GM18520 (cell line): ENCODE data around the gene GABRA5.

Experiments used
- ATAC-seq: cut with Tn5 transposase; IDR thresholded peaks from one replicate; pipeline ENCODE4 v1.9.1; 2021; ENCODE audit not compliant: unreplicated experiment

GABRA5 gene

GRCh38 chr15:26921433-26921832 lies 54.6 kb downstream of the GABRA5 start:
- ATAC-seq: no peak

GRCh38 chr15:26926081-26926480 lies 59.2 kb downstream of the GABRA5 start:
- no peak for ATAC-seq

- no peak for ATAC-seq
These were observed 61.2 kb downstream of the GABRA5 start for GRCh38 chr15:26928051-26928450.

GRCh38 chr15:26929588-26929987 lies 62.7 kb downstream of the GABRA5 start:
- no peak for ATAC-seq

- no peak for ATAC-seq
These were observed 68.0 kb downstream of the GABRA5 start for GRCh38 chr15:26934848-26935247.

GRCh38 chr15:26935322-26935721 lies 68.5 kb downstream of the GABRA5 start:
- no peak for ATAC-seq

- ATAC-seq: no peak
These were observed 69.6 kb downstream of the GABRA5 start for GRCh38 chr15:26936502-26936901.

- ATAC-seq: no peak
These were observed 70.3 kb downstream of the GABRA5 start for GRCh38 chr15:26937134-26937533.

GRCh38 chr15:26939398-26939797 lies 72.5 kb downstream of the GABRA5 start:
- no peak for ATAC-seq

- ATAC-seq: no peak
These were observed 74.6 kb downstream of the GABRA5 start for GRCh38 chr15:26941489-26941888.

- ATAC-seq: no peak
These were observed 77.0 kb downstream of the GABRA5 start for GRCh38 chr15:26943866-26944265.

GRCh38 chr15:26945046-26945445 lies 78.2 kb downstream of the GABRA5 start:
- no peak for ATAC-seq

- no peak for ATAC-seq
These were observed 83.1 kb downstream of the GABRA5 start for GRCh38 chr15:26950001-26950400.

- ATAC-seq: no peak
These were observed 87.5 kb downstream of the GABRA5 start for GRCh38 chr15:26954403-26954802.

- no peak for ATAC-seq
These were observed 100.9 kb downstream of the GABRA5 start for GRCh38 chr15:26967719-26968269.

GRCh38 chr15:26968806-26969205 lies 101.9 kb downstream of the GABRA5 start:
- no peak for ATAC-seq

- no peak for ATAC-seq
These were observed 103.9 kb downstream of the GABRA5 start, which contains the start of gene GABRG3 for GRCh38 chr15:26970712-26971210. GABRG3 (plus strand) TSS chr15:26971181.

GRCh38 chr15:26971271-26972018 lies 104.6 kb downstream of the GABRA5 start:
- ATAC-seq: no peak

GRCh38 chr15:26972636-26973035 lies 105.8 kb downstream of the GABRA5 start:
- ATAC-seq: no peak

- ATAC-seq: no peak
These were observed 107.4 kb downstream of the GABRA5 start for GRCh38 chr15:26974120-26974780.

GRCh38 chr15:26981492-26981891 lies 114.6 kb downstream of the GABRA5 start:
- ATAC-seq: no peak

GRCh38 chr15:26983822-26984221 lies 117.0 kb downstream of the GABRA5 start:
- ATAC-seq: no peak
